Activated CD8-positive, alpha-beta memory T cell treated with anti-CD3 and anti-CD28 coated beads, Interleukin-2, amount 50 U/mL, for 24 hours (primary cell): ENCODE measurements around the gene CCT5.
"Not testable (repeated sequence)": the region's sequence is repeated elsewhere in the genome, so short reads cannot be mapped to it uniquely, and the experiment has no call there.

Source experiments
- DNase-seq: peaks from one replicate; pipeline ENCODE4 v3.0.0-alpha.2; 2020; ENCODE audit errors: extremely low read depth

The CCT5 gene

DNA sequence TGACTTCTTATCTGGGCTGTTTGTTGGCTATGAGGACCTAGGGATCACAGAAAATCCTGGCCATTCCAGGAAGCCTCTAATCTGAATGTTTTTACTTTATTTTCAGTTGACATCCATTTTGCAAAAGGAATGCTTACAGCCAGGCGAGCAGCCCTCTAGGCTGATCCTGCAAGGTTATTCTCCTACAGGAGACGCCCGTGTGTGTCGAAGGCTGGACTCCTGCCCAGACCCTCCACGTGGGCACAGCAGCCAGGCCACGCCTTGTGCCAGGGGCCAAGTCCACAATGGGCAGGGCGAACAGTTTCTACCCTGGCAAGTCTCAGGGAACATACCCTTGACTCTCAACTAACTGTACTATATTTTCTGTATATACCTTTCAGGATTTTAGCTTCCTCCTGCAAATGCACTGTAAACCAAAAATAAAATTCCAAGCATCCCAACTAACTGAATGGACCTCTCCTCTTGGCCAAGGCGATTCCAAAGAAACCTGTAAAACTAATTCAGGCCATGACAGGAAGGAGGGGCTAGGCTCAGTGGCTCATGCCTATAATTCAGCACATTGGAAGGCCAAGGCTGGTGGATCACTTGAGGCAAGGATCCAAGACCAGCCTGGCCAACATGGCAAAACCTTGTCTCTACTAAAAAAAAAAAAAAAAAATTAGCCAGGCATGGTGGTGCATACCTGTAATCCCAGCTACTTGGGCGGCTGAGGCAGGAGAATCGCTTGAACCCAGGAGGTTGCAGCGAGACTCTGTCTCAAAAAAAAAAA, 51.9 kb downstream of the CCT5 start:
- no peak for DNase-seq

DNA sequence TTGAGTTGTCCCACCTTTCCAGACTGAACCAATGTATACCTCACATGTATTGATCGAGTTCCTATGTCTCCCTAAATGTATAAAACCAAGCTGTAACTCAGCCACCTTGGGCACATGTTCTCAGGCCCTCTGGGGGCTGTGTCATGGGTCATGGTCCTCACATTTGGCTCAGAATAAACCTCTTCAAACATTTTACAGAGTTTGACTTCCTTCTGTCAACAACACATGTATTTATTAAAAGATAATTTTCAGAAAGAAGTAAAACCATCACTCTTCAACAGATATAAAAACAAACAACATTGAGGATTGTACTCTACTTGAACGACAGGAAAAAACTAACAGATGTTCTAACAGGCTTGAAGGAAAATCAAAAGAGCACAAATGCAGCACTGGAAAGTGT, 53.1 kb downstream of the CCT5 start:
- no peak for DNase-seq

DNA sequence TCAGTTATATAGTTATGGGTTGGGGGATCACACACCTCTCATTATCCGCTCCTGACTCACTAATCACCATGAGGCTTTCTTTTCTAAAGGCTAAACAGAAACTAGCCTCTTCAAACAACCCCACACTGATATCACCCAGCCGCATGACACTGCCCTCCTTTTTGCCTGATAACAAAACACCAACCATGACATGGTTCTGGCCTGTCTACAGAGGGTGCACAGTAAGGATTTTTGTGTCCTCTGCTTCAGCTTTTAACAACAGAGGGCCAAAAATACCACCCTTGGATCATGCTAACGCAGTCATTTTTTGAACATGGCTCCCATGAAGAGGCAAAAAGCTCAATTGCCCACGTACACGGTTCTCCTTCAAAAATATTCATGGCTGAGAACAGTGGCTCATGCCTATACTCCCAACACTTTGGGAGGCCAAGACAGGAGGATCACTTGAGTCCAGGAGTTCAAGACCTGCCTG, 53.7 kb downstream of the CCT5 start:
- no peak for DNase-seq

DNA sequence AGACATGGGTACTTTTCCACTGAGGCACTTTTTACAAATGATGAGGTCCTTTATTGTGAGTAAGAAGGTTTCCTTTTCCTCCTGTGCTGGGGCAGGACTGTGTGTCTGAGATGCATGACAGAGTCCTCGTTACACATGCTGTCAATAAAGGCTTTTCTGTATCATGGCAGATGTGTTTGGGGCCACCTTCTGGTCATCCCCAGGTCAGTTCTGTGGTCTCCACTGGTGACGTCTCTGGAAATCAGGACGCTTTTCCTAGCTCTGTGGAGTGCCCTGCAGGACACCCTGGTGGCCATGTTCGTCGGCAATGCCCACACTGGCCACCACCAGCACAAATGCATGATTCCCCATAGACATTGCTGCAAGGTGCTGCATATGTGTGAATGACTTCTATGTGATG, 54.9 kb downstream of the CCT5 start:
- DNase-seq: no peak

DNA sequence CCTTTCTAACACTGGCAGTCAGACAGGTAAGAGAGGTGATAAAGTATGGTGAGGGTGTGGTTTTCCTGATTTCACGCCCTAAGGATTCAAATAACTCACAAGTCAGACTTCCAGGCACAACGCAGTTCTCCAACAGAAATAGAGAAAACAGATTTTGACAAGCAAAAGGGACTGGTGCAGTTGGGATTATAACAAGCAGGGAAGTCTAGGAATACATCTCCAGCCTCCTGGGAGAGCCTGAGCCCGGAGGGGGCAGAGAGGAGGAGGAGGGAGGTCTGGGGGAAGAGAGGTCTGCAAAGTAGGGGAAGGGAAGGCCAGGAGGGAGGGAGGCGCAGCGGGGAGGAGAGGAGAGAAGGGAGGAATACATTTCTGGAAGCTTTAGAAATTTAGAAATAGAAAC, 56.0 kb downstream of the CCT5 start:
- DNase-seq: no peak

DNA sequence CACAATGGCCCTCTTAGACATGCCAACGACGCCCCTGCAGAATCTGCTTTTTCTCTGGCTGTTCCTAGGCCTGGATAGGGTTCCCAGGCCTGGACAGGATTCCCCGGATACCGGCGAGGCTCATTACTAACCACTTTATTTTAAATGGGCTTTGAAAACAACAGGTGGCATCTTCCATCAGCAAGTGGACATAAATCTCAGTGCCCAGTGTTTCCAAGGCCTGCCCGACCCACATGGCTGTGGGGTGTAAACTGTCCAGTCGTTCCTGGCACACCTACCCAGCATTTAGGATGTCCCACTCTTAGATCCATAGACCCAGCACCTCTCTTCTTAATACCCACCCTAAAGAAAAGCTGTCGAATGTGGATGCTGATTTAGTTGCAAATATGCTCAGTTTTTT, 56.7 kb downstream of the CCT5 start:
- no peak for DNase-seq

DNA sequence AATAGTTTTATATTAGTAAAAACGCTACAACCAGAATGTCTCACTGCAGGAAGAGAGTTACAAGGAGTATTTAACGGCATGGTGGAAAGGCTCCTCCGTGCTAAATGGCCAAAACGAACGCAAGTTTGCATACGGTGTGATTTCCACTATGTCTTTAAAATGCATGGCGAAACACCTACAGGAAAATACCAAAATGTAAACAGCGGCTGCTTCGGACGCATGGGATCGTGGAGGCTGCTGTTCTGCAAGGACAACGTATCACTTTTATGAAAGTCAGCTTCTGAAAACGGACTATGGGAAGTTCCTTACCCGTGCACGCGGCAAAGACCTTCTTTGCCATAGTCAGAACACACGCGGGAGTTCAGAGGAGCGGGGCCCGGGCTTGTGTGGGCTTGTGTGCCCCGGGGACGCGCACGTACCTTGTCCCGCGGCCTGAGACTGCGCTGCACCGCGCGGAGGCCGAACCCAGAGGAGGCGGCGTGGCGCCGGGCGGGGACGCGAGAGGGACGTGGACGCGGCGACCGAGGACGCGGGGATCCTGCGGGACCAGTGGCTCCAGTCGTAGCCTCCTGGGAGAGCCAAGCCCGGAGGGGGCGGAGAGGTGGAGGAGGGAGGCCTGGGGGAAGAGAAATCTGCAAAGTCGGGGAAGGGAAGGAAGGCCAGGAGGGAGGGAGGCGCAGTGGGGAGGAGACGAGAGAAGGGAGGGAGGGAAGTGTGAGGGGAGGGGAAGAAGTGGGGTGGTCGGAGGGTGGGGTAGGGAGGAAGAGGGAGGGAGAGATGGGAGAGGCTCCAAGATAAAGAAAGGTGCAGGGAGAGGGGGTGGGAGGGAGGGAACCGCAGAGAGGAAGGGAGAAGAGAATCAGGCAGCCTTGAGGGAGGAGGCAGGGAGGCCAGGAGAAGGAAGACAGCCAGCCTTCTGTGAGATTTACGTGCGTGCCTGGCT, 57.4 kb downstream of the CCT5 start, which contains the start of gene CMBL:
CMBL (minus strand) TSS at position 697 of the 943 bp plus-strand sequence. CDS start 17,140 bp downstream, outside the sequence.
- no peak for DNase-seq

DNA sequence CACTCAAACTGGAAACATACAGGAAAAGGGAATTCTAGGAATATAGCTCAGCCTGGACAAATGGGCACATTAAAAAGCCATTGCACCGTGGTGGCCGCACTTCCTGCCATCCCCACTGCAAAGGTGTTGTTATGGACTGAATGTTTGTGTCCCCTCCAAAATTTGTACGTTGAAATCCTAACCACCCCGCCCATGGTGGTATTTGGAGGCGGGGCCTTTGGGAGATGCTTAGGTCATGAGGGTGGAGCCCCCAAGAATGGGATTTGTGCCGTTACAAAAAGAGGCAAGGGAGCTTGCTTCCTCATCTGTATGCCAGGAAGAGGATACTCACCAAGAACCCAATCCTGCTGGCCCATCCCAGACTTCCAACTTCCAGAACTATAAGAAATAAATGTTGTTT, 58.8 kb downstream of the CCT5 start:
- DNase-seq: no peak

DNA sequence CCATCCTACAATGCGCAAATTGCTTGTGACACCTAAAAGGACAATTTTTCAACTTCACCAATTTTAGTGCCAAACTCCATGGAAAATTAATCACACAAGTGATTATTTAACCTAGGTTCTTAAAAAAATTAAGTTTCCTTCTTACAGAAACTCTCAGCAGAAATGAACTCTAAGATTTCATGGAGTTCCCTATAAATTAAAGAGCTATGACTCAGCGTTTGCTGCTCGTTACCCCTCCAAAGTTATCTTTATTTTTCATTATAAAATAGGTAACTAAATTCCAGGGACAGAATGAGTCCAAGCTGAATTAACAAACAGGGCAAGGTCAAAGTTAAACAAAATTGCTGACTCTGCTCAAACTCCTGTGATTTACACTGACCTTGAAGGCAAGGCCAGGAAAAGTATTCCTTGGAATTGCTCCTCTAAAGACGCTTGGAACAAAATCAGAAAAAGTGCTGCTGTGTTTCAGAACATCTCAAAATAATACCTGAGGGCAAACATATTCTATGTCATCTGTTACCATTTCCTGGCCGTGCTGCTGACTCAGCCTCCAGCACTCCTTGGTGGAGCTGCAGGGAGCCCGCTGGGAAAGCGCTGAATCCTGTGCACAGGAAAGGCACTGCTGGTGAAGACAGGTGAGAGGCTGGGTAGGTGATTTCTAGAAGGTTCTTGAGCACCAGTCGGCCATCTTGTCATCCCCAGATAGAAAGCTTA, 60.1 kb downstream of the CCT5 start:
- no peak for DNase-seq

DNA sequence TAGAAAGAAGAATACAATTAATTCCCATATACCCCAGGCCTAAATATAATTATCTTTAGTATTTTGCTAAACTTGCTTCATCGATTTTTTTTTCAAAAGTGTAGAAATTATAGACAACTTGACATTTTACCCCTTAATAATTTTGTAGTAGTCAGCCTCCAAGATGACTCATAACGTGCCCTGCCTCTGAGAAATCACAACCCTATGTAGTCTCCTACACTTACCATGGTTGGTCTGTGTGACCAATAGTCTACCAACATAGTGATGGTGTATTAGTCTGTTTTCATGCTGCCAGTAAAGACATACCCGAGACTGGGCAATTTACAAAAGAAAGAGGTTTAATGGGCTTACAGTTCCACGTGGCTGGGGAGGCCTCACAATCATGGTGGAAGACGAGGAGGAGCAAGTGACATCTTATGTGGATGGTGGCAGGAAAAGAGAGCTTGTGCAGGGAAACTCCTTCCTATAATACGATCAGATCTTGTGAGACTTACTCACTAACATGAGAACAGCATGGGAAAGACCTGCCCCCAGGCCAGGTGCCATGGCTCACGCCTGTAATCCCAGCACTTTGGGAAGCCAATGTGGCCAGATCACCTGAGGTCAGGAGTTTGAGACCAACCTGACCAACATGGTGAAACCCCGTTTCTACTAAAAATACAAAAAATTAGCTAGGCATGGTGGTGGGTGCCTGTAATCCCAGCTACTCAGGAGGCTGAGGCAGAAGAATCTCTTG, 60.9 kb downstream of the CCT5 start:
- DNase-seq: not testable (repeated sequence)

DNA sequence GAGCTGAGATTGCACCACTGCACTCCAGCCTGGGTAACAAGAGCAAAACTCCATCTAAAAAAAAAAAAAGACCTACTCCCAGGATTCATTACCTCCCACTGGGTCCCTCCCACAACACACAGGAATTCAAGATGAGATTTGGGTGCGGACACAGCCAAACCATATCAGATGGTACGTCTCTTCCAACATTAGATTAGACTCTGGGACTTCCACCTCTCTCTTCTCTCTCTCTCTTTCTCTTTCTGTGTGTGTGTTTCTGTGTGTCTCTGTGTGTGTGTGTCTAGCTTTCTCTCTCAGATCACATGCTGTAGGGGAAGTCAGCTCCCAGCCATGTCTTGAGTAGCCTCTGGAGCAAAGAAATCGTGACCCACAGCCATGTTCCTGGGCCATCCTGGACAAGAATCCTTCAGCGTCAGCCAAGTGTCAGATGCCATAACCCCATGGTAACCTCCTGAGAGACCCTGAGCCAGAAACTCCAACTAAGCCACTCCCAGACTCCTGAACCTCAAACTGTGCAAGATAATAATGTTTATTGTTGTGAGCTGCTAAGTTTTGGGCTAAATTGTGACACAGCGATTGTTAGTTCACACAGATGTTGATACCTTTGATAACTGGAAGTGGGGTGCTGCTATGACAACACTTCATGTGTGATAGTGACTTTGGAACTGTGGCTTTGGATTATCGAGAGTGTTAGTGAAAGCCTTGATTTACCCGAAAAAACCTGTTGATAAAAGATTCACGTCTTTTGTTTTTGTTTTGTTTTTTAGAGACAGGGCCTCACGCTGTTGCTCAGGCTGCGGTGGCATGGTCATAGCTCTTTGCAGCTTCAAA, 61.7 kb downstream of the CCT5 start:
- no peak for DNase-seq

DNA sequence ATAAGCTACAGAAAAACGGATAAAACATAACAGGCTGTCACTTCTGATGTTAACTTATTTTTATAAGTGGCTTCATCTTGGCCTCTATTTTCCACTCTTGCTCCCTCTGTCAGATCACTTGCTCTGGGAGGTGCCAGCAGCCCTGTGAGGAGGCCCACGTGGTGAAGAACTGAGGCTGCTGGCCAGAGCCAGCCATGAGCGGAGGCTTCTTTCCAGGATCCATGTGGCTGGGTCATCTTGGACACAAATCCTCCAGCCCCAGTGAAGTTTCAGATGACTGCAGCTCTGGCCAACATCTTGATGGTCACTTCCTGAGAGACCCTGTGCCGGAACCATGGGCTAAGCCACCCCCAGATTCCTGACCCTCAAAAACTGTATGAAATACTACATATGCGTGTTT, 65.1 kb downstream of the CCT5 start:
- no peak for DNase-seq
